Adrenal gland (tissue), 12 donors: ENCODE results near the gene NRIP3. TPM values are rescaled to one million over a fixed set of nuclear protein-coding genes. Genes with fewer than 3 reads are reported as not detected.

Source experiments
- DNase-seq, 7 donors: peaks; one replicate each; pipeline ENCODE4 v3.0.0-alpha.2; 2019 to 2020
- H3K27ac ChIP-seq, 5 donors: fragments of 200-600 bp; sonication (generic) in 4 of 5; 1 replicate in 3 of 5; 2 replicates in 2 of 5; pipeline versions ENCODE4 v1.5.1 to v1.8.0; 2016 to 2020; ENCODE audit warnings: mild to moderate bottlenecking in 1 of 5
- H3K27me3 ChIP-seq: fragments of 200-600 bp; 2 replicates; pipeline ENCODE4 v1.8.0; 2021
- H3K36me3 ChIP-seq, 2 donors: fragments of 200-600 bp; replicated peaks in 1 of 2; 1 replicate in 1 of 2; 2 replicates in 1 of 2; pipeline versions ENCODE4 v1.5.1 to v1.8.0; 2018 to 2022
- H3K4me1 ChIP-seq, 2 donors: fragments of 200-600 bp; replicated peaks in 1 of 2; 1 replicate in 1 of 2; 2 replicates in 1 of 2; pipeline versions ENCODE4 v1.5.1 to v1.8.0; 2018 to 2021
- H3K4me3 ChIP-seq, 4 donors: fragments of 200-600 bp; sonication (generic) in 3 of 4; one replicate each; pipeline ENCODE4 v1.5.1; 2016 to 2018
- H3K9me3 ChIP-seq, 3 donors: fragments of 200-600 bp; sonication (generic) in 1 of 3; replicated peaks in 1 of 3; 1 replicate in 2 of 3; 2 replicates in 1 of 3; pipeline versions ENCODE4 v1.5.1 to v1.8.0; 2016 to 2021
- POLR2A ChIP-seq, 2 donors: fragments of 450-650 bp; IDR thresholded peaks; one replicate each; pipeline ENCODE4 v1.6.1; 2017; ENCODE audit warnings: antibody characterized with exemption in 2 of 2, mild to moderate bottlenecking in 2 of 2, moderate library complexity in 1 of 2
- WGBS, 4 donors: extraction: QIAGEN DNeasy Blood & Tissue Kit in 2 of 4; methylation state at CpG; one replicate each; pipeline versions ENCODE4 v1.1.5 to v1.1.7; 2013 to 2017; 5-methylcytosine and 5-hydroxymethylcytosine counted together
- intact Hi-C, 2 donors: fragments of 100-400 bp; cut with DNase I; formaldehyde crosslinking; loops; one replicate each; pipeline versions ENCODE4 v1.14.1 to v1.15.0; 2022 to 2023
- polyA plus RNA-seq, 3 donors: library from polyadenylated mRNA; stranded (reverse); fragments of 200-250 nt in 2 of 3; fragments of 350-450 nt in 1 of 3; fragmentation: Illumina TruSeq in 1 of 3; extraction: RNeasy Lipid Tissue Mini Kit (QIAGEN cat#74804) in 1 of 3; gene quantifications; one replicate each; pipeline ENCODE4 v1.2.3, GENCODE V29; 2013 to 2014
- total RNA-seq, 9 donors: library from RNA; depleted of rRNA in 4 of 9; stranded (reverse); fragments of >200 nt in 4 of 9; fragments of 120-200 nt in 1 of 9; fragmentation: NEBNext Ultra II Directional in 1 of 9; extraction: Animal tissue kit (Norgen Biotek cat#: 25700) in 1 of 9; gene quantifications; one replicate each; pipeline versions ENCODE4 v1.1.0 to v1.2.4, GENCODE V29; 2013 to 2023
- TF ChIP-seq, protein P1 (sequence below), 6 experiments: fragments of 450-650 bp in 4 of 6; fragments of 200-600 bp in 2 of 6; sonication (generic) in 1 of 6; IDR thresholded peaks; 1 replicate in 5 of 6; 2 replicates in 1 of 6; pipeline versions ENCODE4 v1.5.1 to v1.8.0; 2016 to 2021; ENCODE audit warnings: antibody characterized with exemption in 6 of 6, mild to moderate bottlenecking in 2 of 6, moderate library complexity in 1 of 6
- donor health status: healthy with polysubstance abuse.
- donor health status: Bipolar disorder and iron deficiency.
- donor health status: DM: yes; HTN: yes; CAD: no.
- donor health status: DM: no; HTN: no; CAD: no.
- donor health status: DM: no; HTN: no; CAD: no.
- donor health status: DM: yes; HTN: yes; CAD: no.

The NRIP3 gene
- total and polyA plus RNA-seq, 12 donors, result 1.4 to 42.5 (median 11.0) TPM

DNA sequence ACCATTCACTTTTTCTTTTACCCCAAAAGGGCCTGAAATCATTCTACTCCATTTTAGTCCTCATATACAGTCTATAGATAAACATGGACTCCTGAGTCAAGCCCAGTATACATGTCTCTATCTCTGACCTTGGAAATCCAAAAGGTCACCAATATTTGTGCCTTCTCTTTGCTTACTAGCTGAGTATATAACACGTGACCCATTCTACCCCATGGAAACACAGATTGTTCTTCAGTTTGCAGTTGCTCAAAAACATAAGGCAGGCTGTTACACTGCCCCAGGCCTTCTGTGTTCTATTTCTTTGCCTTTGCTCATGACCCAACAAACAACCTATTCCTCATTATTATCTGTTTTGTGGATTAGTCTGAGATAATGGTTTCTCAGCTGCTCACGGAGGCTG, 5.8 kb downstream of the NRIP3 start:
- H3K27ac ChIP-seq, result peak overlapping the region in 1 of 5 donors; percentile 40
- H3K4me1 ChIP-seq, result peaks cover under 1 to 16% of the 10 kb centered on the region in 2 donors
- H3K9me3 ChIP-seq, result no peaks in the 10 kb centered on the region
- H3K27me3 ChIP-seq, result no peaks in the 10 kb centered on the region
- intact Hi-C loops, result no loop called here
- no peak for TF ChIP-seq POLR2A (IDR thresholded peaks at IDR 0.05)
- TF ChIP-seq, protein P1, sequence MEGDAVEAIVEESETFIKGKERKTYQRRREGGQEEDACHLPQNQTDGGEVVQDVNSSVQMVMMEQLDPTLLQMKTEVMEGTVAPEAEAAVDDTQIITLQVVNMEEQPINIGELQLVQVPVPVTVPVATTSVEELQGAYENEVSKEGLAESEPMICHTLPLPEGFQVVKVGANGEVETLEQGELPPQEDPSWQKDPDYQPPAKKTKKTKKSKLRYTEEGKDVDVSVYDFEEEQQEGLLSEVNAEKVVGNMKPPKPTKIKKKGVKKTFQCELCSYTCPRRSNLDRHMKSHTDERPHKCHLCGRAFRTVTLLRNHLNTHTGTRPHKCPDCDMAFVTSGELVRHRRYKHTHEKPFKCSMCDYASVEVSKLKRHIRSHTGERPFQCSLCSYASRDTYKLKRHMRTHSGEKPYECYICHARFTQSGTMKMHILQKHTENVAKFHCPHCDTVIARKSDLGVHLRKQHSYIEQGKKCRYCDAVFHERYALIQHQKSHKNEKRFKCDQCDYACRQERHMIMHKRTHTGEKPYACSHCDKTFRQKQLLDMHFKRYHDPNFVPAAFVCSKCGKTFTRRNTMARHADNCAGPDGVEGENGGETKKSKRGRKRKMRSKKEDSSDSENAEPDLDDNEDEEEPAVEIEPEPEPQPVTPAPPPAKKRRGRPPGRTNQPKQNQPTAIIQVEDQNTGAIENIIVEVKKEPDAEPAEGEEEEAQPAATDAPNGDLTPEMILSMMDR (IDR thresholded peaks at IDR 0.05), result no peak
- peak in 1 of 7 donors; percentile 70 for DNase-seq
- WGBS, 4 donors, result 77 to 89% (median 79%) methylated on average over 2 of the region's 2 CpGs
- H3K36me3 ChIP-seq, result no peaks in the 10 kb centered on the region
- no peak overlapping the region for H3K4me3 ChIP-seq

GRCh38 chr11:8997451-8997850, 6.3 kb downstream of the NRIP3 start:
- Histone ChIP-seq H3K9me3 (no peaks in the 10 kb centered on the region), H3K4me1 (peaks cover 0 to 11% of the 10 kb centered on the region in 2 donors), H3K36me3 (no peaks in the 10 kb centered on the region), H3K4me3 (no peak overlapping the region), H3K27ac (peak overlapping the region in 1 of 5 donors; percentile 40), H3K27me3 (no peaks in the 10 kb centered on the region)
- TF ChIP-seq, protein P1 (IDR thresholded peaks at IDR 0.05), result no peak
- TF ChIP-seq POLR2A (IDR thresholded peaks at IDR 0.05), result no peak
- intact Hi-C loops, result no loop called here
- WGBS, 4 donors, result 82 to 93% (median 89%) methylated on average over 3 of the region's 3 CpGs
- no peak for DNase-seq

GRCh38 chr11:8989453-8989852, 14.3 kb downstream of the NRIP3 start:
- H3K27ac ChIP-seq, result no peak overlapping the region
- H3K9me3 ChIP-seq, result no peaks in the 10 kb centered on the region
- 71 to 87% (median 82%) methylated on average over 1 of the region's 1 CpG for WGBS, 4 donors
- intact Hi-C loops, result no loop called here
- no peak for DNase-seq
- no peaks in the 10 kb centered on the region for H3K27me3 ChIP-seq
- H3K4me1 ChIP-seq, result peaks cover 0 to 12% of the 10 kb centered on the region in 2 donors
- no peaks in the 10 kb centered on the region for H3K36me3 ChIP-seq
- TF ChIP-seq, protein P1 (IDR thresholded peaks at IDR 0.05), result no peak
- TF ChIP-seq POLR2A (IDR thresholded peaks at IDR 0.05), result no peak
- H3K4me3 ChIP-seq, result no peak overlapping the region

- Histone ChIP-seq H3K27me3 (no peaks in the 10 kb centered on the region), H3K9me3 (no peaks in the 10 kb centered on the region), H3K27ac (no peak overlapping the region), H3K36me3 (no peaks in the 10 kb centered on the region), H3K4me1 (peaks cover 0 to 12% of the 10 kb centered on the region in 2 donors), H3K4me3 (no peak overlapping the region)
- no peak for DNase-seq
- TF ChIP-seq, protein P1 (IDR thresholded peaks at IDR 0.05), result no peak
- TF ChIP-seq POLR2A (IDR thresholded peaks at IDR 0.05), result no peak
- intact Hi-C loops, result no loop called here
- WGBS, 4 donors, result 54 to 87% (median 69%) methylated on average over 3 of the region's 3 CpGs
Measured at GRCh38 chr11:8988329-8989234, 15.2 kb downstream of the NRIP3 start.
